IMR-90 (cell line): ENCODE measurements around the gene SERPINA4.

Experiments
- CTCF ChIP-seq: conservative IDR thresholded peaks from 2 replicates; pipeline ENCODE4 v1.5.1; 2012; ENCODE audit warnings: mild to moderate bottlenecking, low read depth, low read length, improper control_type of control experiment
- POLR2A ChIP-seq: IDR thresholded peaks from 2 replicates; pipeline ENCODE4 v1.6.1; 2012; ENCODE audit warnings: mild to moderate bottlenecking, low read depth, low read length
- USF2 ChIP-seq: fragments of 150-350 bp; IDR thresholded peaks from 2 replicates; pipeline ENCODE4 v1.6.1; 2017; ENCODE audit warnings: mild to moderate bottlenecking, antibody characterized with exemption, low read length, low read depth

GRCh38 chr14:94540031-94540794 lies 21.0 kb upstream of the SERPINA4 start:
- TF ChIP-seq POLR2A (no peak), CTCF (no peak), USF2 (no peak)
